ENCODE measurements around the gene LIPA. TPM values are rescaled to one million over a fixed set of nuclear protein-coding genes. Genes with fewer than 3 reads are reported as not detected.

The LIPA gene
- total and polyA plus RNA-seq, 9 of the 15 experiments (the other 6 are each of a cell fraction or from before 2014, with no cell fraction given), result 0.07 to 0.40 (median 0.15) TPM; not detected in 1

DNA sequence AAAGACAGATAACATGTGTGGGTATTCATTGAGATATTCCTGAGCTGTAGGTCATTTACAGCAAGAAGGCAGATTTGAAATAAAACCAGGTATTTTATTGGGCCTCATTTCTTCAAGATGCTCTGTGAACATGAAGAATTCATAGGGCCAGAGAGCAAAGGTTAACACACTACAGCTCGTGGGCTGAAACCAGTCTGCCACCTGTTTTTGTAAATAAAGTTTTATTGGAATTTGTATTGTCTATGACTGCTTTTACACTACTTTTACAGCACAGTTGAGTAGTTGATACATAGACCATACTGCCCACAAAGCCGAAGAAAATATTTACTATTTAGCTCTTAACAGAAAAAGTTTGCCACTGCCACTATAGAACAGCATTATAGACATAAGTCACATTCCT is 22.1 kb upstream of the LIPA start (continued):
- no peak for TF ChIP-seq MYBL2 (IDR thresholded peaks at IDR 0.05; ENCODE audit: low read depth)
- no peak for TF ChIP-seq MYBL2 (CRISPR knock-in tag; IDR thresholded peaks at IDR 0.05; ENCODE audit: borderline replicate concordance)

- WGBS (ENCODE audit: insufficient coverage, low coverage, missing lambda C conversion rate), result 0% methylated on average over 1 of the region's 2 CpGs
- Histone ChIP-seq H4K20me1 (replicated peaks; ENCODE audit: control insufficient read depth, insufficient read depth, low read length) (no peaks in the 10 kb centered on the region), H2AFZ (ENCODE audit: low read depth, low read length) (no peak overlapping the region), H3K79me2 (ENCODE audit: control insufficient read depth, insufficient read depth, low read length) (no peaks in the 10 kb centered on the region), H3K4me1 (replicated peaks in 1 of 2; ENCODE audit: control insufficient read depth in 2 of 2, insufficient read depth in 2 of 2, low read length in 2 of 2) (no peaks in the 10 kb centered on the region), H3K9me1 (ENCODE audit: control insufficient read depth, insufficient read depth, low read length) (no peaks in the 10 kb centered on the region), H3K36me3 (ENCODE audit: control insufficient read depth, insufficient read depth, low read length) (no peaks in the 10 kb centered on the region), H3K4me2 (ENCODE audit: insufficient read depth, low read length) (no peak overlapping the region), H3K4me3 (no peak overlapping the region), H3K9me3 (replicated peaks; ENCODE audit: control insufficient read depth, insufficient read depth, low read depth, low read length) (no peaks in the 10 kb centered on the region), H3K27me3 (ENCODE audit: control insufficient read depth in 2 of 2, insufficient read depth in 2 of 2, low read length in 2 of 2) (peaks cover 0 to 4% of the 10 kb centered on the region in 2 experiments; a peak in 1 of 5 replicates), H3K27ac (ENCODE audit: extremely low read depth, low read depth, low read length) (no peak overlapping the region), H3K9ac (ENCODE audit: insufficient read depth in 1 of 2, low read depth in 2 of 2, low read length in 2 of 2) (no peak overlapping the region)
- in situ Hi-C loops (cut with MboI), result no loop called here
- ChIA-PET POLR2A (interaction anchor here (0.6 kb wide), 1 partner anchor 78 kb away, joined by 3 read pairs; no protein-coding TSS in a partner anchor), CTCF (ENCODE audit: low intra/inter-chr PET ratio) (no interaction called here)
- TF ChIP-seq TCFL5 (CRISPR knock-in tag; conservative IDR thresholded peaks at IDR 0.05), result no peak
- TF ChIP-seq MEIS2 (IDR thresholded peaks at IDR 0.05; ENCODE audit: partially characterized antibody), result no peak
- TF ChIP-seq, protein P1, sequence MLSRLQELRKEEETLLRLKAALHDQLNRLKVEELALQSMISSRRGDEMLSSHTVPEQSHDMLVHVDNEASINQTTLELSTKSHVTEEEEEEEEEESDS (CRISPR knock-in tag; IDR thresholded peaks at IDR 0.05), result no peak
- no peak for TF ChIP-seq ATF1 (CRISPR knock-in tag; IDR thresholded peaks at IDR 0.05)
- TF ChIP-seq ATF1 (tag; IDR thresholded peaks at IDR 0.05), result no peak
- no peak for TF ChIP-seq PURB (CRISPR knock-in tag; IDR thresholded peaks at IDR 0.05; ENCODE audit: low read depth)
- TF ChIP-seq KDM2B (CRISPR knock-in tag; IDR thresholded peaks at IDR 0.05), result no peak
- TF ChIP-seq ZNF589 (CRISPR knock-in tag; IDR thresholded peaks at IDR 0.05; ENCODE audit: low read depth), result no peak
- TF ChIP-seq, protein P2, sequence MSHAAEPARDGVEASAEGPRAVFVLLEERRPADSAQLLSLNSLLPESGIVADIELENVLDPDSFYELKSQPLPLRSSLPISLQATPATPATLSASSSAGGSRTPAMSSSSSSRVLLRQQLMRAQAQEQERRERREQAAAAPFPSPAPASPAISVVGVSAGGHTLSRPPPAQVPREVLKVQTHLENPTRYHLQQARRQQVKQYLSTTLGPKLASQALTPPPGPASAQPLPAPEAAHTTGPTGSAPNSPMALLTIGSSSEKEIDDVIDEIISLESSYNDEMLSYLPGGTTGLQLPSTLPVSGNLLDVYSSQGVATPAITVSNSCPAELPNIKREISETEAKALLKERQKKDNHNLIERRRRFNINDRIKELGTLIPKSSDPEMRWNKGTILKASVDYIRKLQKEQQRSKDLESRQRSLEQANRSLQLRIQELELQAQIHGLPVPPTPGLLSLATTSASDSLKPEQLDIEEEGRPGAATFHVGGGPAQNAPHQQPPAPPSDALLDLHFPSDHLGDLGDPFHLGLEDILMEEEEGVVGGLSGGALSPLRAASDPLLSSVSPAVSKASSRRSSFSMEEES (CRISPR knock-in tag; IDR thresholded peaks at IDR 0.05), result no peak
- no peak for TF ChIP-seq RB1 (IDR thresholded peaks at IDR 0.05; ENCODE audit: low read depth)
- no peak for TF ChIP-seq SIN3A (IDR thresholded peaks at IDR 0.05; ENCODE audit: borderline replicate concordance in 2 of 2, control insufficient read depth in 1 of 2, low read depth in 2 of 2, low read length in 2 of 2)
- no peak for TF ChIP-seq TBP (optimal IDR thresholded peaks at IDR 0.05; ENCODE audit: low read depth, low read length)
- TF ChIP-seq HMBOX1 (IDR thresholded peaks at IDR 0.05), result no peak
- TF ChIP-seq HMG20B (CRISPR knock-in tag; IDR thresholded peaks at IDR 0.05), result no peak
- no peak for FAIRE-seq
- ATAC-seq, result no peak
- intact Hi-C loops (cut with micrococcal nuclease), result no loop called here
- DNase-seq (ENCODE audit: extremely low read depth in 1 of 4, low spot score in 3 of 4), result no peak
- no TSS peak for BruUV-seq (replicated peaks)
Measured at GRCh38 chr10:89271532-89271931, 20.0 kb upstream of the LIPA start.

Measured in K562 (cell line).